ENCODE data around the gene CYTH2. TPM values are rescaled to one million over a fixed set of nuclear protein-coding genes. Genes with fewer than 3 reads are reported as not detected.

Gene CYTH2
- total and polyA plus RNA-seq, 8 donors: 25.4 to 54.2 (median 31.5) TPM

GRCh38 chr19:48498595-48499311 lies 29.6 kb downstream of the CYTH2 start:
- Histone ChIP-seq H3K36me3 (no peaks in the 10 kb centered on the region), H3K27ac (no peak overlapping the region), H3K4me1 (peaks cover 0 to 8% (median 0%) of the 10 kb centered on the region in 3 donors), H3K9me3 (no peaks in the 10 kb centered on the region), H3K27me3 (no peaks in the 10 kb centered on the region), H3K4me3 (no peak overlapping the region)
- DNase-seq (no peak), FAIRE-seq (no peak), ATAC-seq (no peak)
- whole genome bisulfite sequencing, 2 donors: 43 to 59% methylated on average over 29 to 54 of the region's 59 CpGs
- intact Hi-C loops (cut with DNase I): no loop called here
- TF ChIP-seq CTCF (IDR thresholded peaks at IDR 0.05): no peak

- Histone ChIP-seq H3K27me3 (no peaks in the 10 kb centered on the region), H3K36me3 (no peaks in the 10 kb centered on the region), H3K4me1 (peaks cover 0 to 3% (median 0%) of the 10 kb centered on the region in 3 donors), H3K27ac (no peak overlapping the region), H3K9me3 (no peaks in the 10 kb centered on the region), H3K4me3 (no peak overlapping the region)
- FAIRE-seq: no peak
- DNase-seq: no peak
- intact Hi-C loops (cut with DNase I): no loop called here
- 67 to 80% methylated on average over 34 to 44 of the region's 44 CpGs for WGBS, 2 donors
- no peak for TF ChIP-seq CTCF (IDR thresholded peaks at IDR 0.05)
- ATAC-seq: no peak
These were observed 30.3 kb downstream of the CYTH2 start for GRCh38 chr19:48499316-48500090.

GRCh38 chr19:48500830-48501493 lies 31.8 kb downstream of the CYTH2 start:
- peak overlapping the region; percentile 26 to 61 (median 42) for H3K4me3 ChIP-seq
- FAIRE-seq (no peak), ATAC-seq (peak in 1 of 4 donors; percentile 1), DNase-seq (peak in 2 of 6 donors; percentile 64 to 90)
- H3K27me3 ChIP-seq: no peaks in the 10 kb centered on the region
- 38 to 44% methylated on average over 30 to 32 of the region's 32 CpGs for WGBS, 2 donors
- intact Hi-C loops (cut with DNase I): no loop called here
- H3K9me3 ChIP-seq: no peaks in the 10 kb centered on the region
- TF ChIP-seq CTCF (IDR thresholded peaks at IDR 0.05): no peak
- H3K4me1 ChIP-seq: no peaks in the 10 kb centered on the region
- H3K36me3 ChIP-seq: no peaks in the 10 kb centered on the region
- peak overlapping the region in 1 of 4 donors; percentile 46 for H3K27ac ChIP-seq

GRCh38 chr19:48501494-48502349 lies 32.6 kb downstream of the CYTH2 start:
- Histone ChIP-seq H3K27ac (peak overlapping the region in 1 of 4 donors; percentile 46), H3K36me3 (no peaks in the 10 kb centered on the region), H3K27me3 (no peaks in the 10 kb centered on the region), H3K4me3 (peak overlapping the region; percentile 26 to 61 (median 42)), H3K9me3 (no peaks in the 10 kb centered on the region), H3K4me1 (no peaks in the 10 kb centered on the region)
- no peak for FAIRE-seq
- no peak for TF ChIP-seq CTCF (IDR thresholded peaks at IDR 0.05)
- WGBS, 2 donors: 0 to 2% methylated on average over 18 to 20 of the region's 20 CpGs
- DNase-seq: peak; percentile 87 to 99 (median 96)
- intact Hi-C loops (cut with DNase I): no loop called here
- ATAC-seq: peak; percentile 79 to 87 (median 82)
